Fibroblast of villous mesenchyme (primary cell): ENCODE data around the gene IL3RA. TPM values are rescaled to one million over a fixed set of nuclear protein-coding genes. Genes with fewer than 3 reads are reported as not detected.

Experiments used
- DNase-seq: peaks from one replicate; pipeline ENCODE4 v3.0.0-alpha.2; 2010; ENCODE audit warnings: low read depth
- H3K4me3 ChIP-seq: 2 replicates; pipeline ENCODE4 v1.5.1; 2011; ENCODE audit warnings: low read depth, mild to moderate bottlenecking, low read length
- CTCF ChIP-seq: IDR thresholded peaks from 2 replicates; pipeline ENCODE4 v1.5.1; 2012; ENCODE audit warnings: low read depth, mild to moderate bottlenecking, low read length; ENCODE audit not compliant: insufficient read depth
- total RNA-seq: library from RNA; depleted of rRNA; stranded (reverse); fragments of >200 nt; gene quantifications from 2 replicates; pipeline ENCODE4 v1.2.3, GENCODE V29; 2012

Gene IL3RA
- total RNA-seq, 1 donor: not detected

DNA sequence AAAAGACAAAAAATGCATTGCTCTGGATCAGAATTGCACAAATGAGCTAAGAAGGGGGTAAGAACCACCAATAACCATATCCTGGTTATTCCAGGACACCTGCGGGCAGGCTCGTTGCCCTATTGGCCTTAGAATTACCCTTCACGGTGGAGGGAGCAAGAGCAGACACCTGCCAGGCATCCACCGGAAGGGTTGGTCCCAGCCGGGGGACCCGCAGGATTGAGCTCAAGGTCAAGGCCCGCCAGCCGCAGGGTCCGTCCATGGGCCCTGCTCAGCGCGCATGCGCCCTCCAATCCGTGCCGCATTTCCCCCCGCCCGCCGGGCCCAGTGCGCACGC lies 54.8 kb downstream of the IL3RA start:
- TF ChIP-seq CTCF: no peak
- no peak for DNase-seq
- H3K4me3 ChIP-seq: peak overlapping the region; percentile 82

DNA sequence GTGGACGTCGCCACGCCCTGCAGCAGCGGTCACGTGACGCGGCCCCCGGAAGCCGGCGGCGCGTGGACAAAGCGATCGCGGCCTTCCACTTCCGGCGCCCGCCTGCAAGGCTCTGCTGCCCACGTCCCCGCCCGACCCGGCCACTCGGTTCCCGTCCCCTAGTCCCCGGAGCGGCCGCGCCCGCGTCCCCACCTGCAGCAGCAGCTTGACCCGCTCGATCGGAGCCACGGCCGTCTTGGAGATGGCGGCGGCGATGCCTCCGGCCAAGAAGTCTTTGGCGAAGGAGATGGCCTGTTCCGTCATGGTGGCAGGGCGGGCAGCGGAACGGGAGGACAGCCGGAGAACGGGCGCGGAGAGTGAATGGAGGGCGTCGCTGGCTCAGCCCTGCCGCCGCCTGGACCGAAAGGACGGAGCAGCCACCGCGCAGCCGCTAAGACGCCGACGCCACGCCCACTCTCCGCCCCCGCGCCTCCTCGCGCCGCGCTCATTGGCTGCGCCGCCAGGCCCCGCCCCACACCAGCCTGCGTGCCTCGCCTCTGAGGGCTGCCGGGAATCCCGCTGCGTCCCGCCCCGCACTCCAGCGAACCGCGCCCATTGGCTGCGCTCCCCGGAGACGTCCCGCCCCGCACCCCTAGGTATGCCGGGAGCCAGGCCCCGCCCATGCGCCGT lies 55.3 kb downstream of the IL3RA start, which contains the start of gene SLC25A6:
SLC25A6 (minus strand) TSS at position 407 of the 669 bp plus-strand sequence; CDS start at position 303, 104 bp downstream.
- peak within 1 kb of the TSS; percentile 84 for H3K4me3 ChIP-seq
- no peak for TF ChIP-seq CTCF
- DNase-seq: peak; percentile 97

GRCh38 chrX:1392376-1393068 lies 55.9 kb downstream of the IL3RA start:
- peak overlapping the region; percentile 84 for H3K4me3 ChIP-seq
- TF ChIP-seq CTCF: no peak
- DNase-seq: peak; percentile 68

DNA sequence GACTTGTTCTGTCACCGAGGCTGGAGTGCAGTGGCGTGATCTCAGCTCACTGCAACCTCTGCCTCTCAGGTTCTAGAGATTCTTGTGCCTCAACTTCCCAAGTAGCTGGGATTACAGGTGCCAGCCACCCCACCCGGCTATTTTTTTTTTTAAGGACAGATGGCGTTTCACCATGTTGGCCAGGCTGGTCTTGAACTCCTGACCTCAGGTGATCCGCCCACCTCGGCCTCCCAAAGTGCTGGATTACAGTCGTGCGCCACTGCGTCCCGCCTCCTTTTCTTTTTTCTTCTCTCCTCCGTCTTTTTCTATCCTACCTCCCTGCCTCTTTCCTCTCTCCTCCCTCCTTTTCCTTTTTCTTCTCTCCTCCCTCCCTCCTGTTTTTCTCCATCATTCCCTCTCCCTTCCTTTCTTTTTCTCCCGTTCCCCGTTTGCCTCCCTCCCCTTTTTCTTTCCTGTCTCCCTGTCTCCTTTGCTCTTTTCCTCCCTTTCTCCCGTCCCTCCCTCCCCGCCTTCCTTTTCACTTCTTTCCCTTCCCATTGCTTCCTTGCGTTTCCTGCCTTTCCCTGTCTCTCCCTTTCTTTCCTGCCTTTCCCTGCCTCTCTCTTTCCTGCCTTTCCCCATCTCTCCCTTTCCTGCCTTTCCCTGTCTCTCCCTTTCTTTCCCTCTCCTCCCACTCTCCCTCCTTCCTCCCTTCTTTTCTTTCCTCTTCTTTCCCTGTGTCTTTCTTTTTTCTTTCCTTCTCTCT lies 57.5 kb downstream of the IL3RA start:
- no peak for DNase-seq
- H3K4me3 ChIP-seq: peak overlapping the region; percentile 84
- no peak for TF ChIP-seq CTCF

- TF ChIP-seq CTCF: no peak
- DNase-seq: no peak
- H3K4me3 ChIP-seq: peak overlapping the region; percentile 29
Observed at GRCh38 chrX:1394731-1395501, 58.3 kb downstream of the IL3RA start.

DNA sequence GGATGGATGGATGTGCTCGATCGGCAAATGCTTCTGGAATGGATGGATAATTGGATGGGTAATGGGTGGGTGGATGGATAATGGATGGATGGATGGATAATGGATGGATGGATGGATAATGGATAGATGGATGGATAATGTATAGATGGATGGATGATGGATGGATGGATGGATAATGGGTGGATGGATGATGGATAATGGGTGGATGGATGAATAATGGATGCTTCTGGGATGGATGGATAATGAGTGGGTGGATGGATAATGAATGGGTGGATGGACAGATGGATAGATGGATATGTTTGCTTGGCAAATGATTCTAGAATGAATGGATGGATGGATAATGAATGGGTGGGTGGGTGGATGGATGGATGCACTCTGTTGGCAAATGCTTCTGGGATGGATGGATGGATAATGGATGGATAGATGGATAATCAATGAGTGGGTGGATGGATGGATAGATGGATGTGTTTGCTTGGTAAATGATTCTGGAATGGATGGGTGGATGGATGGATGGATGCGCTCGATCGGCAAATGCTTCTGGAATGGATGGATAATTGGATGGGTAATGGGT lies 59.1 kb downstream of the IL3RA start:
- no peak overlapping the region for H3K4me3 ChIP-seq
- DNase-seq: no peak
- TF ChIP-seq CTCF: no peak
